Stimulated activated CD8-positive, alpha-beta memory T cell treated with anti-CD3 and anti-CD28 coated beads, Interleukin-4, amount 100 ng/mL, for 1 hour (primary cell): ENCODE data around the gene DCAF12L1.

Source experiments
- DNase-seq, 2 donors: peaks; one replicate each; pipeline ENCODE4 v3.0.0-alpha.2; 2020; ENCODE audit warnings: low read depth in 2 of 2, low spot score in 1 of 2

DCAF12L1 gene

DNA sequence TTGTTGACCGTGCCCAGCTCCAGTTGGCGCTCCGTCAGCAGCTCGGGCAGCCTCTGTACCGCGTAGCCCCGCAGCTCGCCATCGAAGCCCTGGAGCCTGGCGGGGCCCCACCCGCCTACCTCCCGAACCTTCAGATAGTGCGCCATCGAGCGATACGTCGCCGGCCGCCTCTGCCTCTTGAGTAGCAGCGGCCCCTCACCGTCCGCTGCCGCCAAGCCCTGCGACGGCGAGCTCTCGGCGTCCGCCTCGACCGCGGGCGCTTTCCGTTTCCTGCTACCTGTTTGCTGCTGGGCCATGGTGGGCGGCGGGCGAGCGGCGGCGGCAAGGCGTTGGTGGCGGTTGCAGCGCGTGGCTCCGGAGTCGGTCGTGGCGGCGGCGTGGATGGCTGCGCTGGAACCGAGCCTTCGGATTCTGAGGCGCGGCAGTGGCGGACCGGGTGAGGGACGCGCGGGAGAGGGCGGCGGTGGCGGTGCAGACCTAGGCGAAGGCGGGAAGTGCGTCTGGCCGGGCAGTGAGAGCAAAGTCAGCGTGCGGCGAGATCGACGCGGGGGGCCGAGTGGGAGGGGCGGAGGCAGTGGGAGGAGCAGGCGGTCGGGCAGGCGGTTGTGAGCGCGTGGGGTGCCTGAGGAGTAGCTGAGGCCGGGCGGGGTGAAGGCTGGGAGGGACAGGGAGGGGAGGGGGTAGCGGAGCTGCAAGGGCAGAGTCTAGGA lies at the start of gene DCAF12L1:
Gene DCAF12L1, minus strand, starts transcription at position 502 of the 710 bp plus-strand sequence. Its CDS starts 206 bp downstream, at position 296.
- DNase-seq, result no peak

DNA sequence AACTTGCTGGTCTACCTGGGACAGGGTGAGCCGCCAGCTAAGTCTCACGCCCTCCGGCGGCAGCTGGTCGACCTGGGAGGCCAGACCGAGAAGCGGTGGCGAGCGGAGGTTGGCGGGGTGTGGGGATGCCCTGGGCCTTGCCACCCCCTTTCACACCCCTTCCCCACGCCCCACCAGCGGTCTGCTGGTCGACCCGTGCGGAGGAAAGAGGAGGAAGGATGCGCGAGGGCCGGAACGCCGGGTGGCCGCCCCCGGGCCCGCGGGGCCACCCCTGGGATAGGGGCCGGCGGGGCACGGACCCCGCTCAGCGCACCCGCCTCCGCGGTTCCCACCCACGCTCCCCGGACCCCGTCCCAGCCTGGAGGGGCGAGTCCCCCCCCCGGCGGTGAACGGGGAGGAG lies 28.3 kb upstream of the DCAF12L1 start:
- DNase-seq, result no peak

DNA sequence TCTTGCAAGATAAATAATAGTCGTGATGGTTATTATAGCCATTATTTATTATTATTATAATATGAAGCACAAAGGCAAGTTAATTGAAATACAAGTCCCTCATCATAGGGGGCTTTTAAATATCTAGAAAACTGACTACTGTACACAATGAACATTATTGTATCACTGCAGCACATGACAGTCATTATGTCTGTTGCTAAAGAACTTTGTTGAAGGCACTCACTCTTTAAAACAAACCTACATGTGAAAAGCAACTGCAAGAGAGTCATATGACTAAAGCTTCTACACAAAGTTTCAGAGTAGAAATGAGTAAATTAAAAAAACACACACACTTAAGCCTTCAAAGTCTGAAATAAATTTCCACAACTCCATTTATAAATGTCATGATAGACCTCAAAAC lies 23.3 kb upstream of the DCAF12L1 start:
- DNase-seq, result no peak

DNA sequence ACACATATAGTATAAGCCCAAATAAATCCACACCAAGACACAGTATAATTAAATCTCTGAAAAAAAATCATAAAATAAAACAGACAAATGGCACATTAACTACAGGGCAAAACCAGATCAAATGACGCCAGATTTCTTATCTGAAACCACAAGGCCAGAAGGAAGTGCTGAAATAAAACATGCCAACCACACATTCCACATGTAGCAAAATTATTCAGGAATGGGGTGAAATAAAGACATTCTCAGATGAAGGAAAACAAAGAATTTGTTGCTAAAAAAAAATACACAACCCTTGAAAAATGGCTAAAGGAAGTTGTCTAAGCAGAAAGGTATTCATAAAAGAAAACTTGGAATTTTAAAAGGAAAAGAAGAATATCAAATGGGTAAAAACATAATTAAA lies 4.5 kb upstream of the DCAF12L1 start:
- DNase-seq, result no peak

DNA sequence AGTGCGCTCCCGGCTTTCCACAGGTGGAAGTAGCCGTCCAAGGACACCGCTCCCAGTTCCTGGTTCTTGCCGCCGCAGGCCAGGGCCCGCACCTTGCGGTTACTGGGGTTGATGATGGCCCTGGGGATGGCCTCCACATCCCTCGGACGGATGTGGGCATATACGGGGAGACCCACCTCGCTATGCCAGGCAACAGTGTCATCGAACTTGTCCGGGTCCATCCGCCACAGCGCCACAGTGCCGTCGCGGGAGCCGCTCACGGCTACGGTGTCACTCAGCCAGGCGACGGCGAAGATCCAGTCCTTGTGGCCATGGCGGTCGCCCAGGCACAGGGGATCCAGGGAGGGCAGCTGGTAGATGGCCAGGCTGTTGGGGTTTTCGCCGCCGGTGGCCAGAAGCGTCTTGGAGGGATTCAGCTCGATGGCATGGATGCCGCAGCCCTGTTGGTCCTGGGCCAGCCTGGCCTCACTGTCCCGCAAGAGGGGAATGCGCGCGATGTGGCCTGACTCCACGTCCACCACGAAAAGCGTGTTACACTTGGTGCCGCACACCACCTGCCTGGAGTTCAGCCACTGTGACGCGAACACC lies 795 bp downstream of the DCAF12L1 start:
- DNase-seq, result no peak

DNA sequence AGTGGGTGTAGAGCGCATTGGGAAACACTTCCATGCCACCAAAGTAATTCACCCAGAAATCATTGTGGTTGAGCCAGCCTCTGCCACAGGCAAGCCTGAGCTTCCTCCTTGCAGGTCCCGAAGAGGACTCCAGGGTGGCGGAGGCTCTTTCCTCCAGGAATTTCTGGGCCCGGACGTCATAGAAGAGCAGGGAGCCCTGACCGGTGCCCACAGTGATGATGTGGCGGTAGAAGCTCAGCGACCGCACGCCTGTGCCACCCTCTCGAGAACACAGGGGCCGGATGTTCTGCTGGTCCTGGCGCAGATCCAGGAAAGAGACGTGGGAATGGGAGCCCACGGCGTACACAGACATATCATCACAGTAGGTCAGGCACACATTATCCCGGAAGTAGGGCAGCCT lies 1.3 kb downstream of the DCAF12L1 start:
- DNase-seq, result no peak

DNA sequence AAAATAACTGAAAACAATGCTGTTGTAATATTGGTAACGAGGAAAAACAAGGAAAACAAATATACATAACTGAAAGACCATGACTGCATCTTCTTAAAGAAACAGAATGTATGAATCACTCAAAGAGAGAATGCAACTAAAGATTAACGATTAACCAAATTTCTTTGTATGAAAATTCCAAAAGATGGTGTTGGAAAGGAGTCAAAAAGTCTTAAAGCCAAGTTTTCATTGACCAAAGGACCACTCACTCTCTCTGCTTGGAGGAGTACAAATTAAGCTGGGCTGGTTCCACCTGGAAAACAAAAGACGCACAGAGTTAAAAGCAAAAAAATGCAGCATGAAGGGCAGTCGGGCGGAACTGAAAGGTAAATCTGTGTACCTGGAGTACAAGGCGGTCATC lies 1.8 kb downstream of the DCAF12L1 start:
- DNase-seq, result no peak

DNA sequence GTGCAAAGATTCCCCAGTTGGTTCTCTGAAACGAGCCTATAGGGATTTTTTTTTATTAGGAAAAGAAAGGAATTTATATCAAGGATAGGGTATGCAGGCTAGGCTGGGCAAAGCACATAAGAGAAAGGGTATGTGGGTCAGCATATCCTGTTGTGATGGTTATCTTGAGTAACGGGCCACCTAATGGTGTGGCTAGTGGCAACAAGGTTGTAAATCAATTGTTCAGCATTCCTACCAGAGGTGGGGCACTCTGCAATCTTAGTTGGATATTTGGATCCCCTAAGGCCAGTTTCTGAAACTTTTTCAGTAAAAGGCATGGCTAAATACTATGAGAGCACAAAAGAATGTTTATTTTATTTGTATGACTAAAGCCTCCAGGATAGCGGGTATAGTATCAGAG lies 42.7 kb downstream of the DCAF12L1 start:
- no peak for DNase-seq
